C4-2B (cell line): Measurements from ENCODE around the gene ZNF423.

Experiments used
- CTCF ChIP-seq: fragments of 450-650 bp; conservative IDR thresholded peaks from 2 replicates; pipeline ENCODE4 v1.5.1; 2017; ENCODE audit warnings: mild to moderate bottlenecking
- ZFX ChIP-seq: fragments of 450-650 bp; IDR thresholded peaks from 2 replicates; pipeline ENCODE4 v1.6.1; 2017

GRCh38 chr16:49869731-49870130 lies 13.8 kb upstream of the ZNF423 start:
- no peak for TF ChIP-seq CTCF
- no peak for TF ChIP-seq ZFX
